CD4-positive, alpha-beta T cell treated with Interleukin-12 subunit alpha and Interleukin-12 subunit beta, for 1 hour (primary cell): ENCODE data around the gene TAS2R1.

Experiments used
- DNase-seq: peaks from one replicate; pipeline ENCODE4 v3.0.0-alpha.2; 2020

The TAS2R1 gene

GRCh38 chr5:9630251-9630650 lies at the start of gene TAS2R1:
Gene TAS2R1 (minus strand): TSS chr5:9630351. CDS start chr5:9630032, 319 bp downstream.
- DNase-seq = no peak

- no peak for DNase-seq
These were observed 40.2 kb upstream of the TAS2R1 start for GRCh38 chr5:9670371-9670770.

GRCh38 chr5:9667906-9668305 lies 37.8 kb upstream of the TAS2R1 start:
- DNase-seq = no peak

GRCh38 chr5:9663891-9664290 lies 33.7 kb upstream of the TAS2R1 start:
- no peak for DNase-seq

- DNase-seq = no peak
These were observed 31.3 kb upstream of the TAS2R1 start for GRCh38 chr5:9661316-9662015.

GRCh38 chr5:9658706-9659105 lies 28.6 kb upstream of the TAS2R1 start:
- no peak for DNase-seq

GRCh38 chr5:9657819-9658218 lies 27.7 kb upstream of the TAS2R1 start:
- DNase-seq = no peak

- DNase-seq = no peak
These were observed 25.5 kb upstream of the TAS2R1 start for GRCh38 chr5:9655641-9656040.

- no peak for DNase-seq
These were observed 24.7 kb upstream of the TAS2R1 start for GRCh38 chr5:9654886-9655285.

GRCh38 chr5:9653811-9654210 lies 23.7 kb upstream of the TAS2R1 start:
- no peak for DNase-seq

- no peak for DNase-seq
These were observed 22.9 kb upstream of the TAS2R1 start for GRCh38 chr5:9653061-9653460.

- DNase-seq = no peak
These were observed 22.1 kb upstream of the TAS2R1 start for GRCh38 chr5:9652295-9652694.

- no peak for DNase-seq
These were observed 16.7 kb upstream of the TAS2R1 start for GRCh38 chr5:9646843-9647242.

GRCh38 chr5:9644630-9645029 lies 14.5 kb upstream of the TAS2R1 start:
- DNase-seq = no peak

GRCh38 chr5:9642621-9643020 lies 12.5 kb upstream of the TAS2R1 start:
- DNase-seq = no peak

GRCh38 chr5:9641806-9642355 lies 11.7 kb upstream of the TAS2R1 start:
- DNase-seq = no peak

- no peak for DNase-seq
These were observed 2.3 kb upstream of the TAS2R1 start for GRCh38 chr5:9632495-9632894.

- DNase-seq = no peak
These were observed 2.6 kb downstream of the TAS2R1 start for GRCh38 chr5:9627541-9627940.

- DNase-seq = no peak
These were observed 3.2 kb downstream of the TAS2R1 start for GRCh38 chr5:9626955-9627354.

GRCh38 chr5:9625731-9626130 lies 4.4 kb downstream of the TAS2R1 start:
- DNase-seq = no peak

- no peak for DNase-seq
These were observed 4.9 kb downstream of the TAS2R1 start for GRCh38 chr5:9625286-9625685.

- DNase-seq = no peak
These were observed 5.8 kb downstream of the TAS2R1 start for GRCh38 chr5:9624196-9624947.

- DNase-seq = no peak
These were observed 6.5 kb downstream of the TAS2R1 start for GRCh38 chr5:9623661-9624060.

- no peak for DNase-seq
These were observed 7.2 kb downstream of the TAS2R1 start for GRCh38 chr5:9622971-9623421.
